Measurements from ENCODE around the gene PHF21B. TPM values are rescaled to one million over a fixed set of nuclear protein-coding genes. Genes with fewer than 3 reads are reported as not detected.

PHF21B gene
- total and polyA plus RNA-seq, 7 donors: 0.13 to 0.66 (median 0.28) TPM; not detected in 4

DNA sequence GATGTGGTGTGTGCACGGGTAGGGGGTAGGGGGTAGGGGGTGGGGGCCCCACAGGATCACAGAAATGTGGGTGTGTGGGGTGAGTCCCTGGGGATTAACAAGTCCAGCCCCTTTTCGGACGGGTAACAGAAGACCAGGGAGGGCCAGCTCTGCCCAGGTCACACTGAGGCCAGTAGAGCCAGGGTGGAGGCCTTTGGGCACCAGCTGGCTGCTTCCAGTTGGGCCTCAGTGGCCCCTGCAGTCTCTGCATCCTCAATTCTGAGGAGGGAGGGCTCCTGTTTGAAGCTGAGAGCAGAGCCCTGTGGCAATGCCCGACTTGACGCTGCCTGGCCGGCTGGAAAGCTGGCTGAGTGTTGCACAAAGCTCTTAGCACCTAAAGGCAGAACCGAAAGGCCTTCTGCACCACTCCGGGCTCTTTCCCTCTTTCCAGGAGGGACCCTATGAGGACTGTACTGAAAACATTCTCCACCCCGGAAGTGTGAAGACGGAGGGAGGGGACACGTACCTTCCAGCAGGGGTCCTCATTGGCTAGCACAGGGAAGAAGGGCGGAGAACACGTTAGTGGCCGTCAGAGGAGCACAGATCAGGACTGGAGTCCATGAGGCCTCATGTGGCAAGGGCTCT lies 120.4 kb downstream of the PHF21B start:
- intact Hi-C loops (cut with DNase I): no loop called here
- no peaks in the 10 kb centered on the region for H3K4me1 ChIP-seq
- H3K36me3 ChIP-seq: no peaks in the 10 kb centered on the region
- no peaks in the 10 kb centered on the region for H3K9me3 ChIP-seq
- TF ChIP-seq POLR2A (IDR thresholded peaks at IDR 0.05): no peak
- TF ChIP-seq, protein P1, sequence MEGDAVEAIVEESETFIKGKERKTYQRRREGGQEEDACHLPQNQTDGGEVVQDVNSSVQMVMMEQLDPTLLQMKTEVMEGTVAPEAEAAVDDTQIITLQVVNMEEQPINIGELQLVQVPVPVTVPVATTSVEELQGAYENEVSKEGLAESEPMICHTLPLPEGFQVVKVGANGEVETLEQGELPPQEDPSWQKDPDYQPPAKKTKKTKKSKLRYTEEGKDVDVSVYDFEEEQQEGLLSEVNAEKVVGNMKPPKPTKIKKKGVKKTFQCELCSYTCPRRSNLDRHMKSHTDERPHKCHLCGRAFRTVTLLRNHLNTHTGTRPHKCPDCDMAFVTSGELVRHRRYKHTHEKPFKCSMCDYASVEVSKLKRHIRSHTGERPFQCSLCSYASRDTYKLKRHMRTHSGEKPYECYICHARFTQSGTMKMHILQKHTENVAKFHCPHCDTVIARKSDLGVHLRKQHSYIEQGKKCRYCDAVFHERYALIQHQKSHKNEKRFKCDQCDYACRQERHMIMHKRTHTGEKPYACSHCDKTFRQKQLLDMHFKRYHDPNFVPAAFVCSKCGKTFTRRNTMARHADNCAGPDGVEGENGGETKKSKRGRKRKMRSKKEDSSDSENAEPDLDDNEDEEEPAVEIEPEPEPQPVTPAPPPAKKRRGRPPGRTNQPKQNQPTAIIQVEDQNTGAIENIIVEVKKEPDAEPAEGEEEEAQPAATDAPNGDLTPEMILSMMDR (IDR thresholded peaks at IDR 0.05): no peak
- TF ChIP-seq POLR2AphosphoS5 (IDR thresholded peaks at IDR 0.05): no peak
- TF ChIP-seq EP300 (IDR thresholded peaks at IDR 0.05): no peak
- no peaks in the 10 kb centered on the region for H3K27me3 ChIP-seq
- WGBS, 2 donors: 64 to 79% methylated on average over 14 of the region's 14 CpGs
- no peak overlapping the region for H3K4me3 ChIP-seq
- DNase-seq: no peak
- H3K27ac ChIP-seq: no peak overlapping the region

DNA sequence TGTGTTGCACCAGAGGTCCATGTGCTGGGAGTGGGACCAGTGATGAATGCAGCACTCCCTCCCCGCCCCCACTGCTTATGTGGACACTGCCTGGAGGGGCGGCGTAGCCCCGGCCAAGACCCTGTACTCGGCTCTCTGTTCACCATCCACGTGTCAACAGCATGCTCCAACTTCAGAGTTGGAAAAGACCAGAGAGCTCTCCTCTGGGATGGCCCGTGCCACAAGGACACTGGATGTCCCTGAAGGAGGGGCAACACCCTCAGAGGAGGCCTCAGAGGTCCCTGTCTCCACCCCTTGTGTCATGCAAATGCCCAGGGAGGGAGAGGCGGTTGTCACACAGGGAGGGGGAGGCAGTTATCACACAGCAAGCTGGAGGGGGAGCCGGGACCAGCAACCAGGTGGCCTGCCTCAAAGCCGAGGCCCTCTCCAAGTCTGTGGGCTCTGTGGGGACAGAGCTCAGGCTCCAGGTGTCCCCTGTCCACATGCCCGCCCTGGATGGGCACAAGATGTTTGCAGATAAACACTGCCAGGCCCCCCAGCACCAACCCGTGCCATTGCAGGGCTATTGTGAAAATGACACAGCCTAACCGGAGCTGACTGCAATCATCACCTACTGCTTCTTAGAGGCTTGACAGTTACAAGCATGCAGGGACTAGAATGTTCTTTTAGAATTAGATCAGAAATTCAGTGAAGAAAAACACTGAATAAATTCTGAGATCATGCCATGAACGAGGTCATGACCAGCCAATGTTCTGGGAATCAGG lies 121.1 kb downstream of the PHF21B start:
- H3K4me3 ChIP-seq: no peak overlapping the region
- no peaks in the 10 kb centered on the region for H3K27me3 ChIP-seq
- no peaks in the 10 kb centered on the region for H3K9me3 ChIP-seq
- 70 to 77% methylated on average over 14 of the region's 14 CpGs for WGBS, 2 donors
- TF ChIP-seq POLR2AphosphoS5 (IDR thresholded peaks at IDR 0.05) (no peak), EP300 (IDR thresholded peaks at IDR 0.05) (no peak), POLR2A (IDR thresholded peaks at IDR 0.05) (no peak)
- TF ChIP-seq, protein P1 (IDR thresholded peaks at IDR 0.05): no peak
- H3K36me3 ChIP-seq: no peaks in the 10 kb centered on the region
- H3K27ac ChIP-seq: no peak overlapping the region
- no peaks in the 10 kb centered on the region for H3K4me1 ChIP-seq
- intact Hi-C loops (cut with DNase I): no loop called here
- DNase-seq: no peak

GRCh38 chr22:44887941-44888366 lies 121.9 kb downstream of the PHF21B start:
- WGBS, 2 donors: 85 to 88% methylated on average over 16 of the region's 16 CpGs
- Histone ChIP-seq H3K27me3 (no peaks in the 10 kb centered on the region), H3K4me1 (no peaks in the 10 kb centered on the region), H3K36me3 (no peaks in the 10 kb centered on the region), H3K4me3 (no peak overlapping the region), H3K27ac (no peak overlapping the region), H3K9me3 (no peaks in the 10 kb centered on the region)
- intact Hi-C loops (cut with DNase I): no loop called here
- DNase-seq: no peak
- TF ChIP-seq EP300 (IDR thresholded peaks at IDR 0.05) (no peak), POLR2AphosphoS5 (IDR thresholded peaks at IDR 0.05) (no peak), POLR2A (IDR thresholded peaks at IDR 0.05) (no peak)
- TF ChIP-seq, protein P1 (IDR thresholded peaks at IDR 0.05): no peak

DNA sequence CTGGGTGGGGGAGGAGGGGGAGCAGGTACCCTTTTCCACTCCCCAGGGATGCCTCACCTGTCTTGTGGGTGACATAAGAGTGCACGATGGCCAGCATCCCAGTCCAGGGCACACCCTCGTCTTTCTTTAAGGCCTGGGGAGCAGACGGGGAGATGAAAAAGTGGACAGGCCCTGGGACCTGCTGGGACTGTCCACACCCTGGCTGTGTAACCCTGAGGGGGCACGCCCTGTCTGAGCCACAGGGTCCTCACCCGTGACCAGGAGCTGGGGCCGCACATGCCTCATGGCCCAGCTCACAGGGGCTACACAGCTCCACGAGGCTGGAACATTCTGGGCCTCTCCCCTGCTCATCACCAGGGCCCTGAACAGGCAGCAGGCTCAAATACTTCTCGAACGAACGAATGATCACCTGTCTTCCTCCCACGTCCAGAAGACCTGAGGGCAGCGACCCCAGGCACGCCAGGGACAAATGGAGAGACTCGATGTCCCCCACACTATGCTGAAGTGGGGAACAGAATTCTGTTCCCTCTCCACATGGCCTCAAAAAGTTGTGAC lies 123.9 kb downstream of the PHF21B start:
- 75 to 89% methylated on average over 14 of the region's 14 CpGs for WGBS, 2 donors
- intact Hi-C loops (cut with DNase I): no loop called here
- Histone ChIP-seq H3K9me3 (no peaks in the 10 kb centered on the region), H3K4me3 (no peak overlapping the region), H3K36me3 (no peaks in the 10 kb centered on the region), H3K27ac (no peak overlapping the region), H3K4me1 (no peaks in the 10 kb centered on the region), H3K27me3 (no peaks in the 10 kb centered on the region)
- TF ChIP-seq, protein P1 (IDR thresholded peaks at IDR 0.05): no peak
- TF ChIP-seq POLR2A (IDR thresholded peaks at IDR 0.05): no peak
- TF ChIP-seq EP300 (IDR thresholded peaks at IDR 0.05): no peak
- no peak for TF ChIP-seq POLR2AphosphoS5 (IDR thresholded peaks at IDR 0.05)
- DNase-seq: no peak

Data from sigmoid colon (tissue), 7 donors.